Suprapubic skin (tissue), 4 donors: ENCODE data around the gene MYH3.

Experiments used
- CTCF ChIP-seq, 2 donors: fragments of 200-600 bp in 1 of 2; fragments of 450-650 bp in 1 of 2; sonication (generic) in 1 of 2; IDR thresholded peaks; one replicate each; pipeline ENCODE4 v1.5.1; 2016 to 2019; ENCODE audit warnings: antibody characterized with exemption in 2 of 2, mild to moderate bottlenecking in 1 of 2, moderate library complexity in 1 of 2
- POLR2A ChIP-seq, 2 donors: fragments of 450-650 bp; IDR thresholded peaks; one replicate each; pipeline ENCODE4 v1.6.1; 2017; ENCODE audit warnings: antibody characterized with exemption in 2 of 2, mild to moderate bottlenecking in 2 of 2, moderate library complexity in 2 of 2
- POLR2AphosphoS5 ChIP-seq, 3 donors: sonication (generic); formaldehyde crosslinking; IDR thresholded peaks; one replicate each; pipeline ENCODE4 v1.6.1; 2017; ENCODE audit warnings: antibody characterized with exemption in 3 of 3

- no peak for TF ChIP-seq CTCF (IDR thresholded peaks at IDR 0.05)
- no peak for TF ChIP-seq POLR2A (IDR thresholded peaks at IDR 0.05)
- no peak for TF ChIP-seq POLR2AphosphoS5 (IDR thresholded peaks at IDR 0.05)
Observed at GRCh38 chr17:10612957-10613744, 44.0 kb downstream of the MYH3 start.
